Gastrocnemius medialis (tissue), 4 donors: Measurements from ENCODE around the gene RERE.

Source experiments
- CTCF ChIP-seq, 5 experiments: fragments of 450-650 bp in 3 of 5; fragments of 200-600 bp in 2 of 5; sonication (generic) in 2 of 5; IDR thresholded peaks in 4 of 5; conservative IDR thresholded peaks in 1 of 5; 1 replicate in 4 of 5; 2 replicates in 1 of 5; pipeline ENCODE4 v1.5.1; 2016 to 2019; ENCODE audit warnings: antibody characterized with exemption in 5 of 5, mild to moderate bottlenecking in 3 of 5, moderate library complexity in 3 of 5
- POLR2A ChIP-seq, 2 donors: fragments of 450-650 bp; IDR thresholded peaks; one replicate each; pipeline ENCODE4 v1.6.1; 2017; ENCODE audit warnings: antibody characterized with exemption in 2 of 2, mild to moderate bottlenecking in 2 of 2, moderate library complexity in 2 of 2

- no peak for TF ChIP-seq CTCF (IDR thresholded peaks at IDR 0.05 in 4 of 5, conservative IDR thresholded peaks at IDR 0.05 in 1 of 5)
- no peak for TF ChIP-seq POLR2A (IDR thresholded peaks at IDR 0.05)
Observed at GRCh38 chr1:8813991-8814390, 3.4 kb downstream of the RERE start.
